ENCODE measurements around the gene SETD4. TPM values are rescaled to one million over a fixed set of nuclear protein-coding genes. Genes with fewer than 3 reads are reported as not detected.

The SETD4 gene, protein sequence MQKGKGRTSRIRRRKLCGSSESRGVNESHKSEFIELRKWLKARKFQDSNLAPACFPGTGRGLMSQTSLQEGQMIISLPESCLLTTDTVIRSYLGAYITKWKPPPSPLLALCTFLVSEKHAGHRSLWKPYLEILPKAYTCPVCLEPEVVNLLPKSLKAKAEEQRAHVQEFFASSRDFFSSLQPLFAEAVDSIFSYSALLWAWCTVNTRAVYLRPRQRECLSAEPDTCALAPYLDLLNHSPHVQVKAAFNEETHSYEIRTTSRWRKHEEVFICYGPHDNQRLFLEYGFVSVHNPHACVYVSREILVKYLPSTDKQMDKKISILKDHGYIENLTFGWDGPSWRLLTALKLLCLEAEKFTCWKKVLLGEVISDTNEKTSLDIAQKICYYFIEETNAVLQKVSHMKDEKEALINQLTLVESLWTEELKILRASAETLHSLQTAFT
- total RNA-seq, result 10 to 100 TPM in 1 of 2 donors, 1 to 10 TPM in 1; 9.9 to 32.3 TPM

DNA sequence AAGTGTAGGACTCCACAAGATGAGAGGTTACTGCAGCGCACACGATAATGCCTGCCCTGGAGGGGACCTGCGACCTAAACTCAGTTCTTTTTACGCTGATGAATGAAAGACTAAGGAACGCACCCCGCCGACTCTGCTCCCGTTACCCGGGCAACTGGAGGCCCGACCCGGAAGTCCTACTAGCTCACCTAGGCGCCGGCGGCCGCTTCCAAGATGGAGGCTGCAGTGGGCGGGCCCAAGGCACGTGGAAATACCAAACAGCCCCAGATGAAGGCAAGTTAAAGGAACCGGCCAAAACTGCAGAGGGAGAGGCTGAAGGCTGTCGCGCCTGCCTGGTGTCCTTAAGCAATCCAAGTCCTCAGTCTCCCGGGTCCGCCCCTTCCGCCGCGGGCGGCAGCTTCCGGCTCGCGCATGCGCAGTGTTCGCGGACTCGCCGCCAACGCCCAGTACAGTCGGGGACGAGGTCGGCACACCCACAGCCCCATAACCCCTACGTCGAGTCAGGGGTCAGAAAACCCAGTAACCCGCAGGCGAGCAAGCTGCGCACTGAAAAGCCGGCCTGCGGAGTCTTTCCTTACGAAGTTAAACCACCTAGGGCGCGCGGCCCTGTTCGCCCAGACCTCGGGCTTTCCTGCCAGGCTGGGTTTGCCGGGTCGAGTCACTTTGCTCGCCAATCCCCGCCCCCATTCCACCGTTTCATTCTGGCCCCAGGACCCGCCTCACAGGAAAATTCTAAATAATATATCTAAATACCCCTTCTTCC, at the start of gene SETD4:
Gene SETD4 (minus strand): TSS at position 368 of the 763 bp plus-strand sequence. CDS start 1,638 bp downstream, outside the sequence.
- no peaks in the 10 kb centered on the region for H3K9me3 ChIP-seq
- intact Hi-C loops (cut with DNase I), result no loop called here
- WGBS, 2 donors, result 0 to 1% methylated on average over 16 to 57 of the region's 57 CpGs
- TF ChIP-seq POLR2A (IDR thresholded peaks at IDR 0.05), result peak; percentile 67 to 92 (median 90)
- TF ChIP-seq, protein P1, sequence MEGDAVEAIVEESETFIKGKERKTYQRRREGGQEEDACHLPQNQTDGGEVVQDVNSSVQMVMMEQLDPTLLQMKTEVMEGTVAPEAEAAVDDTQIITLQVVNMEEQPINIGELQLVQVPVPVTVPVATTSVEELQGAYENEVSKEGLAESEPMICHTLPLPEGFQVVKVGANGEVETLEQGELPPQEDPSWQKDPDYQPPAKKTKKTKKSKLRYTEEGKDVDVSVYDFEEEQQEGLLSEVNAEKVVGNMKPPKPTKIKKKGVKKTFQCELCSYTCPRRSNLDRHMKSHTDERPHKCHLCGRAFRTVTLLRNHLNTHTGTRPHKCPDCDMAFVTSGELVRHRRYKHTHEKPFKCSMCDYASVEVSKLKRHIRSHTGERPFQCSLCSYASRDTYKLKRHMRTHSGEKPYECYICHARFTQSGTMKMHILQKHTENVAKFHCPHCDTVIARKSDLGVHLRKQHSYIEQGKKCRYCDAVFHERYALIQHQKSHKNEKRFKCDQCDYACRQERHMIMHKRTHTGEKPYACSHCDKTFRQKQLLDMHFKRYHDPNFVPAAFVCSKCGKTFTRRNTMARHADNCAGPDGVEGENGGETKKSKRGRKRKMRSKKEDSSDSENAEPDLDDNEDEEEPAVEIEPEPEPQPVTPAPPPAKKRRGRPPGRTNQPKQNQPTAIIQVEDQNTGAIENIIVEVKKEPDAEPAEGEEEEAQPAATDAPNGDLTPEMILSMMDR (IDR thresholded peaks at IDR 0.05), result no peak
- peak within 1 kb of the TSS; percentile 56 to 96 for H3K4me3 ChIP-seq
- DNase-seq (peak; percentile 90 to 92 (median 91)), ATAC-seq (peak; percentile 94)
- peaks cover 12 to 16% of the 10 kb centered on the region in 2 donors for H3K36me3 ChIP-seq (replicated peaks in 1 of 2; ENCODE audit: insufficient read depth in 1 of 2, low read depth in 2 of 2)
- no peaks in the 10 kb centered on the region for H3K27me3 ChIP-seq
- H3K27ac ChIP-seq, result peak within 1 kb of the TSS; percentile 73 to 95 (median 91)
- peaks cover 25% of the 10 kb centered on the region for H3K4me1 ChIP-seq

DNA sequence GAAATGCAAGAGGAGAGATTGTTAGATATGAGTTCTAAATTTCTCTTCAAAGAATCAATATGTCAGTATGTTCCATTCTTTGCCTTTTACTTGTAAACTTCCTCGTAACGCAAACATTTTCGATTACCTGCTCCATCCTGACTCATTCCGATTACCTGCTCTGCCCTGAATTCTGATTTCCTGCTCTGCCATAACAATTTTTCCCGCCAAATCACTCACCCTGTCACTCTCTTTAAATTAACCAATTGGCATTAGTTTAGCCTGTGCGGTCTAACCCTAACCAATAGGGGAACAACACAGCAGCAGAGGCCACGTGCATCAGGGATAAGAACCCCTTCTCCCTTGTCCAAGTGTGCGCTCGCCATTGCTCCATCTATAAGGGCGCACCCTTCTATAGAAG, 49.5 kb upstream of the SETD4 start:
- no peaks in the 10 kb centered on the region for H3K36me3 ChIP-seq (replicated peaks in 1 of 2; ENCODE audit: insufficient read depth in 1 of 2, low read depth in 2 of 2)
- DNase-seq (no peak), ATAC-seq (no peak)
- H3K9me3 ChIP-seq, result no peaks in the 10 kb centered on the region
- TF ChIP-seq, protein P1 (IDR thresholded peaks at IDR 0.05), result no peak
- TF ChIP-seq POLR2A (IDR thresholded peaks at IDR 0.05), result no peak
- intact Hi-C loops (cut with DNase I), result loop anchor here (10.0 kb wide), 1 partner anchor 55 kb away; no protein-coding TSS in a partner anchor
- no peaks in the 10 kb centered on the region for H3K27me3 ChIP-seq
- peaks cover 5% of the 10 kb centered on the region for H3K4me1 ChIP-seq
- no peak overlapping the region for H3K27ac ChIP-seq
- WGBS, 2 donors, result 86% methylated on average over 10 of the region's 10 CpGs
- no peak overlapping the region for H3K4me3 ChIP-seq

DNA sequence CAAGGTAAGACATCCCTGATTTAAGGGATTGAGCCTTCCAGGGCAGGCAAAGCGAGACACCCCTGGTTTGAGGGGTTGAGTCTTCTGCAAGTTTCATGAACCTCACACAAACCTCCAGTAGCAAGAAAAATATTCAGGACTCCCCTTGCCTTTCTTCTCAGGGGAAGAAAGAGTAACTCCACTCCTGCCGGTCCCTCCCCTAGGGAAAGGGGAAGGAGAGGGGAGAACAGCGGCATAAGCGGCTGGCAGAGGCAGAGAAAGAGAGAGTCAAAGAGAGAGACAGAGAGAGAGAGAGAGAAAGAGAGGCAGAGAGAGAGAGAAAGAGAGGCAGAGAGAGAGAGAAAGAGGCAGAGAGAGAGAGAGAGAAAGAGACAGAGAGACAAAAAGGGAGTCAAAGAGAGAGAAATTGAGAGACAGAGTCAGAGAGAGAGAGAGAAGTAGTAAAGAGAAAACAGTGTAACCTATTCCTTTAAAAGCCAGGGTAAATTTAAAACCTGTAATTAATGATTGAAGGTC, 45.1 kb upstream of the SETD4 start:
- no peaks in the 10 kb centered on the region for H3K36me3 ChIP-seq (replicated peaks in 1 of 2; ENCODE audit: insufficient read depth in 1 of 2, low read depth in 2 of 2)
- no peak for DNase-seq
- no peaks in the 10 kb centered on the region for H3K9me3 ChIP-seq
- intact Hi-C loops (cut with DNase I), result no loop called here
- WGBS, 2 donors, result 69 to 78% methylated on average over 4 of the region's 4 CpGs
- peak; percentile 24 for ATAC-seq
- H3K27me3 ChIP-seq, result no peaks in the 10 kb centered on the region
- TF ChIP-seq, protein P1 (IDR thresholded peaks at IDR 0.05), result no peak
- TF ChIP-seq POLR2A (IDR thresholded peaks at IDR 0.05), result no peak
- peak overlapping the region in 1 of 4 donors; percentile 49 for H3K27ac ChIP-seq
- H3K4me1 ChIP-seq, result no peaks in the 10 kb centered on the region
- no peak overlapping the region for H3K4me3 ChIP-seq

DNA sequence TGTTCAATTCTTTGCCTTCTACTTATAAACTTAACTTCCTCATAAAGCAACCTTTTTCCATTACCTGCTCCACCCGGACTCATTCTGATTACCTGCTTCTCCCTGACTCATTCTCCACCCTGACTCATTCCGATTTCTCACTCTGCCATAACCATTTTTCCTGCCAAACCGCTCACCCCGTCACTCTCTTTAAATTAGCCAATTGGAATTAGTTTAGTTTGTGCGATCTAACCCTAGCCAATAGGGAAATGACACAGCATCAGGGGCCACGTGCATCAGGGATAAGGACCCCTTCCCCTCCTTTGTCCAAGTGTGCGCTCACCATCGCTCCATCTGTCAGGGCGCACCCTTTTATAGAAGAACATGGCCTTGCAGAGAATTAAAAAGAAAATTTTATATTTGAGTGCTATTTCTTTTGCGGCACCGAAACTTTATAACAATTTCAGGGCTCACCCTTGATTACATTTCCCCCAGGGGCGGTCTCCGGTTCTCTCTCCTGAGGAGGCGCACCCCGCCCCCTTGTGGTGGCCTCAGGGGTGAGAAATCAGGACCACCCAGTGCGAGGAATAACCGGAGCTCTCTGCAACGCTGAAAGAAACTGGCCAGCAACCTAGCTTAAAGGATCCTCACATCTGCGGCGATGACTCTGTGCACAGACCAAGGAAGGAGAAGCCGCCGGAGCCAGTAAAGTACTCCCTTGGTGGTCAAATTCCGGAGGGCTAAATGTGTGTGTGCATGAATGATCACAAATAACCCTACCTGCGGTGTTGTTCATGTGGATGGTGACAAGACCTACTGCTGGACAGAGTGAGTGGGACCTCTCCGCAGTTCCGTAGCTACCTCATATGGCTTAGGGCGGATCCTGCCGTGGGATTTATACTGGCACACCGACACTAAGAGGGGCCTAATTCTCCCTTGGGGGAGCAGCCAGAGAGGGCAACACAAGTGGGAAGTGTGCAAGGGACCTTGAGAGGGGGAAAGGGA, 44.3 kb upstream of the SETD4 start:
- Histone ChIP-seq H3K27ac (peak overlapping the region in 1 of 4 donors; percentile 49), H3K27me3 (no peaks in the 10 kb centered on the region), H3K4me3 (no peak overlapping the region), H3K9me3 (no peaks in the 10 kb centered on the region), H3K4me1 (no peaks in the 10 kb centered on the region), H3K36me3 (replicated peaks in 1 of 2; ENCODE audit: insufficient read depth in 1 of 2, low read depth in 2 of 2) (no peaks in the 10 kb centered on the region)
- peak; percentile 29 to 60 (median 47) for DNase-seq
- ATAC-seq, result peak; percentile 64
- TF ChIP-seq, protein P1 (IDR thresholded peaks at IDR 0.05), result peak in 6 of 7 experiments; percentile 27 to 50 (median 36)
- TF ChIP-seq POLR2A (IDR thresholded peaks at IDR 0.05), result peak in 1 of 3 donors; percentile 18
- intact Hi-C loops (cut with DNase I), result no loop called here
- 28 to 32% methylated on average over 23 to 29 of the region's 29 CpGs for WGBS, 2 donors

All from body of pancreas (tissue), 4 donors.